OCI-M1 (cell line): ENCODE results near the gene HOXA6.

Experiments used
- DNase-seq: peaks from one replicate; lab custom pipeline; 2025; lab: John Stamatoyannopoulos, UW

Gene HOXA6

GRCh38 chr7:27172823-27173510 lies 25.4 kb upstream of the HOXA6 start:
- no peak for DNase-seq

DNA sequence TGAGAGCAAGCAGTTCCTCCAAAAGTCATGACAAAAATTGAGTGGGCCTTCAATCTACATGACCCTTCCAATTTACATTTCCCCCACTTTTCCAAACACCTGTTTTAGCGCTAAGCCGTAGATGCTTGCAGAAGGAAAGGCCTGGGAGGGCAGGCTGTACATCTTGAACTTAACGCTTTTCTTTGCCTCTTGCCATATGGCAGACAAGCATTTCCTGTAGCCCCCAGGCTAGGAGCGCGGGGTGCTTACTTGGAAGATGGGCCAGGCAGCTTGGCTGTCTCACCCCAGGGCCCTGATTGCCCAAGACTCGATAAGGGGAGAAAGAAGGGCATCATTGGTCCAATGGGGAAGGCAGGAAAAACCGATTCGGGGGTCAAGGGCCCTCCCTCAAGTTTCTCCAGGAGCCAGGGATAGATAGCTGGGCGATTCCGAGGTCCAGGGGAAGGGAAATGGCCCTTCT lies 24.8 kb upstream of the HOXA6 start:
- DNase-seq = no peak

DNA sequence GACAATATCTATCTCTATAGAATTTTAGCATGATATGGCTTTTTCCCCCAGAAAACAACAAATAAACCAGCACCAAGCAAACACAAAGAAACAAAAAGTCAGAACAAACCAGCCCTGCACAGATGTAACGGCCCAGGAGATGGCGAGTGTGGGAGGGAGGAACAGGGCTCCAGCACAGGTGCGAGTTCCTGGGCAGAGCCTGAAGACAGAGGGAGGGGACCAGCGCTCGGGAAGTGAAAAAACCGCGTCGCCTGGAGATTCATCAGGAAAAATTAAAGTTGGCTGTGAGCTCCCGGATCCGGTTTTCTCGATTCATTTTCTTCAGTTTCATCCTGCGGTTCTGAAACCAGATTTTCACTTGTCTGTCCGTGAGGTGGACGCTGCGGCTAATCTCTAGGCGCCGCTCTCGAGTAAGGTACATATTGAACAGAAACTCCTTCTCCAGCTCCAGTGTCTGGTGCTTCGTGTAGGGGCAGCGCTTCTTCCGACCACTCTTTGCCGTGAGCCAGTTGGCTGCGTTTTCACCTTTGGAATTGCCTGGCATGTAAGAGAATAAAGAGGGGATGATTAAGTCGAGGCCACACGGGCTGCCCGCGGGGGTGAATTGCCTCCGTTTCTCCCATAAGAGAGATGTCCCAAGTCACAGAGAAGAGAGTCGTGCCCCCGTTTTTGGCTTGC lies 24.2 kb upstream of the HOXA6 start:
- DNase-seq = no peak

GRCh38 chr7:27171325-27171636 lies 23.7 kb upstream of the HOXA6 start:
- DNase-seq = no peak

GRCh38 chr7:27170426-27171324 lies 23.1 kb upstream of the HOXA6 start:
- DNase-seq = no peak

DNA sequence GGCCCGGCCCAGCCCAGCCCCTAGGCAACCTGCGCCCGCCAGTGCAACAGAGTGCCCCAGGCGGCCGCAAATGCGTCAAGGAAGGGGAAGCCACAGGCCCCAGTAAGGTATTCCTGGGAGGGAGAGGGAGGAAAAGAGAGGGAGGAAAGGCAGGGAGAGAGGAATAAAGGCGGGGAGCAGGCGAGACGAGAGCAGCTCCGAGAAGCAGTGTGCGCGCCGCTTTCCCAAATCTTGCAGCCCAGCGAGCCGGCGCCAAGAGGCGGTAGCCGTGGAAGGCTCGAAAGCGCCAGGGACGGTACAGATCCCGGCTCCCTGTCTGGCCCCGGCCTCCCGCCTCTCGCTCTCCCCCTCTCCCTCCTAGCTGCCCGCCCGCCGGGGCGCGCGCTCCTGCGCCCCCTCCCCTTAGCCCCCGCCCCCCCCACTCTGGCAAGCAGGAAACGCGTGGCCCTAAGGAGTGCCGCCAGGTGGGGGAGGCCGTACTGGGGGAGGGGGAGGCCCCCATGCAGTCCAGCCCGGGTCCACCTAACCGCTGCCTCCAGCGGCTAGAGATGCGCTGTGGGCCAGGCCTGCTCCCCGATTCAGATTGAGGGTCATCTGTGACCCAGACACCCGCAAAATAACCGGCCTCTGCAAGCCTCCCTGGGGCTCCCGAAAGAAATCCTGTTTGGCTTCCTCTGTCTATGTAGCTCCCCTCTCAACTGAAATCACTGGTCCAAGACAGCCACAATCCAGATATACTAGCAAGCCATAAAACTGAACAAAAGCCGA lies 22.3 kb upstream of the HOXA6 start:
- DNase-seq = no peak

GRCh38 chr7:27168265-27168947 lies 20.8 kb upstream of the HOXA6 start:
- no peak for DNase-seq

GRCh38 chr7:27167916-27168264 lies 20.3 kb upstream of the HOXA6 start:
- no peak for DNase-seq

DNA sequence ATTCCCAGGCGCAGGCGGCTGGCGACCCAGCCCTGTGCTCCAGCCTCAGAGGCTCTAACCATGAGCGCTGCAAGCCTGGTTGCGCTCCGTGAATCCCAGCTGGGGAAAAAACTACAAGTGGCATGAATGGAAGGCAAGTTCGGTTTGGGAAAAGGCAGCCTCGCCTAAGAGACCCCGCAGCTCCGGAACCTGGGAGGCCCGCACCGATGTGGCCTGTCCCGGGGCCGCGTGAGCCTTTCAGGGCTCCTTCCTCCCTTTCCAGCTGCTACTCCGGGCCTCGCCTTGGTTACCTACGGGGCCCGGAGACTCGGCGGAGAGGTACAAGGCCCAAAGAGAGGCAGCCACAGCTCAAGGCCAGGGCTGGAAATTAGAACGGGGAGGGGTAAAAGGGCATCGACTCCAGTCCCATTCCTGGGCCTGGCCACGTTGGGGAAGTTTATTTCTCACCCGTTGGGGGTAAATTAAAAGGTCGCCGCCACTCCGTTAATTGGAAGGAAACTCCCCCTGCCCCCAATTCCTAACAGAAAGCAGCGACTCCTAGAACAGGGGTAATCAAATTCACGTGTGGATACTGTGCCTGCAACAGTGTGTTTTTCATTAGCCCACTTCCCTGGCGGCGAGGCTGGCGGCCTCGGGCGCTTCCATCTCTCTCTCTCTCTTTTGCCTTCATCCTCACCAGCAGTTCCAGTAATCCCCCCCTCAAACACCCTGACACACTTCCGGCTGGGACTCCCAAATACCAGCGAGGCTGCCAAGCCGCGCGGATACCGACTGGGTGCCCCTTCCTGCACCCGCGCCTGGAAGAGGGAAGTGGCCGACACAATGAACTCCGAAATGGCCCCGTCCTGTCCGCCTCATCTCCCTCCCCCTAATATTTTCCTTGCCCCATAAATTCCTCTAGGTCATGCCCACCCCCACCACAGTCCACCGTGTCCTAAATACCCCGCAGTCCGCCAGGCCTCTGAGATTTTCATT lies 19.2 kb upstream of the HOXA6 start:
- no peak for DNase-seq

GRCh38 chr7:27165996-27166530 lies 18.5 kb upstream of the HOXA6 start:
- no peak for DNase-seq

DNA sequence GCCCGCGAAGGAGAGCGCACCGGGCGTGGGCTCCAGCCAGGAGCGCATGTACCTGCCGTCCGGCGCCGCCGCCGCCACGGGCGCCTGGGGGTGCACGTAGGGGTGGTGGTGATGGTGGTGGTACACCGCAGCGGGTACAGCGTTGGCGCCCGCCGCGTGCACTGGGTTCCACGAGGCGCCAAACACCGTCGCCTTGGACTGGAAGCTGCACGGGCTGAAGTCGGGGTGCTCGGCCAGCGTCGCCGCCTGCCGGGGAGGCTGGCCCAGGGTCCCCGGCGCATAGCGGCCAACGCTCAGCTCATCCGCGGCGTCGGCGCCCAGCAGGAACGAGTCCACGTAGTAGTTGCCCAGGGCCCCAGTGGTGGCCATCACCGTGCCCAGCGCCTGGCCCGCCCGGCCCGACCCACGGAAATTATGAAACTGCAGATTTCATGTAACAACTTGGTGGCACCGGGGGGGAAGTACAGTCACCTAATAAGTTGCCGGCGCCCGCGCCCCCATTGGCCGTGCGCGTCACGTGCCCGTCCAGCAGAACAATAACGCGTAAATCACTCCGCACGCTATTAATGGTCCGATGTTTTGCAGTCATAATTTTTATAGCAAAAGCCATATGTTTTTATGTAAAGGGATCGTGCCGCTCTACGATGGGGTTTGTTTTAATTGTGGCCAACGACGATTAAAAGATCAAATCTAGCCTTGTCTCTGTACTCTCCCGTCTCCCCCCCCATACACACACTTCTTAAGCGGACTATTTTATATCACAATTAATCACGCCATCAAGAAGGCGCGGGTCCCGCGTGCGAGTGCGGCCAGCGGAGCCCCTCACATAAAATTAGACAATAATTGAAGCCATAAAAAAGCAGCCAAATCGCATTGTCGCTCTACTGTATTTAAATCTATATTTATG lies 17.8 kb upstream of the HOXA6 start, which contains the start of gene HOXA9:
Gene HOXA9 (minus strand): TSS at position 449 of the 907 bp plus-strand sequence. CDS start 80 bp downstream, at position 369.
- no peak for DNase-seq

DNA sequence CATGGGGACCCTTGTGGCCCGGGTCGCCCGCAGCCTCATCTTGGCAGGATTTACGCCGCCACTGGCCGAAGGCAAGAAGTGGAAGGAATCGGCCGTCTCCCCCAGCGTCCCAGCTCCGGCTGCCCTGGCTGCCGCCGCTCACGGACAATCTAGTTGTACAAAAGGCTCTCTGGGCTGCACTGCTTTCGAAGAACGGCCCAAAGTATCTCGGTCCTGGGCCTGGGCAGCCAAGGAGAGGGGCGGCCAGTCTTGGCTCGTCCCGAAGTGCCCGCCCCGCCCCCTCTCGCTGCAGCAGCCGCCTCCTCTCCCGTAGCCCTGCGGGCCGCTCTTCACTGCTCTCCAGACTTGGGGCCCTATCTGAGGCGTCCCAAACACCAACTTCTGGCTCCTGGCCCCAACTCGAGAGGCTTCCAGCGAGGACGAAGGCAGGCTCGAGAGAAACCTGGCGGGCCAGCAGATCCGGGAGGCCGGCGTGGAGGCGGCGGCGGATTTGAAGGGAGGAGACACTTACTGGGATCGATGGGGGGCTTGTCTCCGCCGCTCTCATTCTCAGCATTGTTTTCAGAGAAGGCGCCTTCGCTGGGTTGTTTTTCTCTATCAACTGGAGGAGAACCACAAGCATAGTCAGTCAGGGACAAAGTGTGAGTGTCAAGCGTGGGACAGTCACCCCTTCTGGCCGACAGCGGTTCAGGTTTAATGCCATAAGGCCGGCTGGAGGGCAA lies 17.0 kb upstream of the HOXA6 start:
- DNase-seq = no peak

GRCh38 chr7:27164045-27164366 lies 16.4 kb upstream of the HOXA6 start:
- no peak for DNase-seq

GRCh38 chr7:27163288-27164044 lies 15.9 kb upstream of the HOXA6 start:
- DNase-seq = no peak

- no peak for DNase-seq
These were observed 15.2 kb upstream of the HOXA6 start for GRCh38 chr7:27162561-27163287.

- DNase-seq = no peak
These were observed 14.4 kb upstream of the HOXA6 start for GRCh38 chr7:27161721-27162560.
